Measurements from ENCODE around the gene ZNF304. TPM values are rescaled to one million over a fixed set of nuclear protein-coding genes. Genes with fewer than 3 reads are reported as not detected.
A peak's percentile ranks its signal among the peaks of the same experiment; 100 is the strongest.

The ZNF304 gene
- total and polyA plus RNA-seq, 9 of the 15 experiments (the other 6 are each of a cell fraction or from before 2014, with no cell fraction given) = 0.82 to 5.5 (median 3.6) TPM

- no peak for TF ChIP-seq IRF9 (tag; IDR thresholded peaks at IDR 0.05)
- TF ChIP-seq MAFG (tag; conservative IDR thresholded peaks at IDR 0.05) = no peak
- TF ChIP-seq ZNF586 (CRISPR knock-in tag; conservative IDR thresholded peaks at IDR 0.05) = no peak
- no peak for TF ChIP-seq ZNF41 (CRISPR knock-in tag; conservative IDR thresholded peaks at IDR 0.05)
- TF ChIP-seq KLF13 (tag; IDR thresholded peaks at IDR 0.05; ENCODE audit: borderline replicate concordance, low read depth) = no peak
- TF ChIP-seq ETV5 (CRISPR knock-in tag; IDR thresholded peaks at IDR 0.05; ENCODE audit: low read depth) = no peak
- no peak for TF ChIP-seq BCOR (IDR thresholded peaks at IDR 0.05)
- peak; percentile 67 for TF ChIP-seq PKNOX1 (IDR thresholded peaks at IDR 0.05)
- no peak for TF ChIP-seq ESRRB (CRISPR knock-in tag; IDR thresholded peaks at IDR 0.05; ENCODE audit: borderline replicate concordance)
- TF ChIP-seq JUNB (CRISPR knock-in tag; conservative IDR thresholded peaks at IDR 0.05) = peak; percentile 62; the same call in 1 of the 2 replicates
- TF ChIP-seq SREBF2 (CRISPR knock-in tag; IDR thresholded peaks at IDR 0.05) = no peak
- TF ChIP-seq CBX8 (IDR thresholded peaks at IDR 0.05; ENCODE audit: borderline replicate concordance, extremely low read depth, low read depth, low read length, poor library complexity, severe bottlenecking) = no peak
- TF ChIP-seq, protein P1, sequence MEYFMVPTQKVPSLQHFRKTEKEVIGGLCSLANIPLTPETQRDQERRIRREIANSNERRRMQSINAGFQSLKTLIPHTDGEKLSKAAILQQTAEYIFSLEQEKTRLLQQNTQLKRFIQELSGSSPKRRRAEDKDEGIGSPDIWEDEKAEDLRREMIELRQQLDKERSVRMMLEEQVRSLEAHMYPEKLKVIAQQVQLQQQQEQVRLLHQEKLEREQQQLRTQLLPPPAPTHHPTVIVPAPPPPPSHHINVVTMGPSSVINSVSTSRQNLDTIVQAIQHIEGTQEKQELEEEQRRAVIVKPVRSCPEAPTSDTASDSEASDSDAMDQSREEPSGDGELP (CRISPR knock-in tag; IDR thresholded peaks at IDR 0.05; ENCODE audit: borderline replicate concordance) = peak; percentile 76
- TF ChIP-seq, protein P2, sequence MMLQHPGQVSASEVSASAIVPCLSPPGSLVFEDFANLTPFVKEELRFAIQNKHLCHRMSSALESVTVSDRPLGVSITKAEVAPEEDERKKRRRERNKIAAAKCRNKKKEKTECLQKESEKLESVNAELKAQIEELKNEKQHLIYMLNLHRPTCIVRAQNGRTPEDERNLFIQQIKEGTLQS (IDR thresholded peaks at IDR 0.05) = peak; percentile 98
- TF ChIP-seq, protein P2 (CRISPR knock-in tag; conservative IDR thresholded peaks at IDR 0.05) = no peak
- TF ChIP-seq ZBTB8A (IDR thresholded peaks at IDR 0.05; ENCODE audit: partially characterized antibody) = no peak
- peak; percentile 99 for TF ChIP-seq CXXC5 (CRISPR knock-in tag; IDR thresholded peaks at IDR 0.05)
- TF ChIP-seq SNRNP70 (optimal IDR thresholded peaks at IDR 0.05; ENCODE audit: low read depth, low read length) = no peak
- no peak for TF ChIP-seq SMAD2 (IDR thresholded peaks at IDR 0.05; ENCODE audit: low read depth, low read length)
- no peak for TF ChIP-seq CLOCK (CRISPR knock-in tag; IDR thresholded peaks at IDR 0.05; ENCODE audit: borderline replicate concordance)
- no peak for TF ChIP-seq ZFP1 (CRISPR knock-in tag; IDR thresholded peaks at IDR 0.05)
- TF ChIP-seq MTA3 (IDR thresholded peaks at IDR 0.05; ENCODE audit: borderline replicate concordance) = peak; percentile 92
Measured at GRCh38 chr19:57362997-57363687, 12.1 kb downstream of the ZNF304 start, which contains the start of the genes TRAPPC2B and ZNF547 (continued).
